Endothelial cell of umbilical vein (primary cell): Measurements from ENCODE around the gene HAGH. TPM values are rescaled to one million over a fixed set of nuclear protein-coding genes. Genes with fewer than 3 reads are reported as not detected.

Experiments used
- BruUV-seq: library from RNA; stranded (reverse); fragments of 400-500 nt; replicated peaks from 2 replicates; lab custom pipeline; 2021; lab: Mats Ljungman, UMichigan
- CTCF ChIA-PET: fragments of 300-600, 350-600 bp; sonication (Branson Sonifier 250); formaldehyde crosslinking; loops from one replicate; lab custom pipeline; 2021; ENCODE audit warnings: antibody characterized with exemption, inconsistent platforms; lab: Charles Lee
- POLR2A ChIA-PET: fragments of 300-600, 350-600 bp; sonication (Branson Sonifier 250); formaldehyde crosslinking; loops from one replicate; lab custom pipeline; 2021; ENCODE audit warnings: antibody characterized with exemption, inconsistent platforms; lab: Charles Lee
- DNase-seq: peaks from one replicate; pipeline ENCODE4 v3.0.0-alpha.2; 2011; ENCODE audit warnings: low read depth, low spot score
- FAIRE-seq: peaks from 2 replicates; lab custom pipeline; 2011; peaks lifted over from hg19 to GRCh38; lab: Jason Lieb, UNC
- H2AFZ ChIP-seq: 2 replicates; pipeline ENCODE4 v1.6.0; 2012; ENCODE audit warnings: low read depth, low read length, control low read depth, inconsistent platforms
- H3K27ac ChIP-seq: 2 replicates; pipeline ENCODE4 v1.5.1; 2011; ENCODE audit warnings: low read depth, mild to moderate bottlenecking, control low read depth, low read length, moderate library complexity; ENCODE audit not compliant: insufficient read depth
- H3K27me3 ChIP-seq, 2 experiments: 2 replicates each; pipeline versions ENCODE4 v1.6.0 to v1.6.1; 2011; ENCODE audit warnings: low read length in 2 of 2, mixed read lengths in 1 of 2; ENCODE audit not compliant: control insufficient read depth in 2 of 2, insufficient read depth in 2 of 2
- H3K36me3 ChIP-seq, 2 experiments: 2 replicates in 1 of 2; 3 replicates in 1 of 2; pipeline ENCODE4 v1.5.1; 2011; ENCODE audit warnings: low read length in 2 of 2, mild to moderate bottlenecking in 1 of 2, moderate library complexity in 1 of 2; ENCODE audit not compliant: control insufficient read depth in 2 of 2, insufficient read depth in 2 of 2; ENCODE audit errors: extremely low read depth in 1 of 2
- H3K4me1 ChIP-seq: 3 replicates; pipeline ENCODE4 v1.5.1; 2011; ENCODE audit warnings: mild to moderate bottlenecking, low read length; ENCODE audit not compliant: control insufficient read depth, insufficient read depth; ENCODE audit errors: extremely low read depth
- H3K4me2 ChIP-seq: 2 replicates; pipeline ENCODE4 v1.6.1; 2011; ENCODE audit warnings: low read length, control low read depth, mixed read lengths; ENCODE audit not compliant: insufficient read depth
- H3K4me3 ChIP-seq, 3 experiments: fragments of 200-600 bp in 1 of 3; sonication (generic), shearing (Covaris generic) in 1 of 3; replicated peaks in 1 of 3; 2 replicates each; pipeline ENCODE4 v1.5.1; 2011 to 2016; ENCODE audit warnings: control low read depth in 3 of 3, low read length in 3 of 3, mild to moderate bottlenecking in 2 of 3, inconsistent platforms in 1 of 3, low read depth in 1 of 3, moderate library complexity in 1 of 3; ENCODE audit not compliant: insufficient read depth in 1 of 3
- H3K79me2 ChIP-seq: 2 replicates; pipeline ENCODE4 v1.6.0; 2012; ENCODE audit warnings: low read length, inconsistent platforms; ENCODE audit not compliant: control insufficient read depth, insufficient read depth
- H3K9ac ChIP-seq: replicated peaks from 2 replicates; pipeline ENCODE3; 2011; ENCODE audit warnings: low read length, control low read depth; ENCODE audit not compliant: insufficient read depth; ENCODE audit errors: extremely low read depth
- H3K9me1 ChIP-seq: replicated peaks from 3 replicates; pipeline ENCODE4 v1.6.0; 2011; ENCODE audit warnings: mild to moderate bottlenecking, low read length; ENCODE audit not compliant: control insufficient read depth, insufficient read depth; ENCODE audit errors: extremely low read depth
- H3K9me3 ChIP-seq: replicated peaks from 2 replicates; pipeline ENCODE4 v1.5.1; 2012; ENCODE audit warnings: low read length, inconsistent platforms; ENCODE audit not compliant: control insufficient read depth, insufficient read depth
- H4K20me1 ChIP-seq: replicated peaks from 2 replicates; pipeline ENCODE3; 2011; ENCODE audit warnings: mild to moderate bottlenecking, low read length; ENCODE audit not compliant: control insufficient read depth, insufficient read depth; ENCODE audit errors: extremely low read depth
- EZH2 ChIP-seq: IDR thresholded peaks from 2 replicates; pipeline ENCODE4 v1.6.1; 2012; ENCODE audit warnings: borderline replicate concordance, low read depth, mild to moderate bottlenecking, moderate library complexity, low read length, inconsistent platforms; ENCODE audit not compliant: severe bottlenecking
- FOS ChIP-seq: IDR thresholded peaks from 2 replicates; pipeline ENCODE4 v1.6.1; 2011; ENCODE audit warnings: mild to moderate bottlenecking, low read length, moderate library complexity, borderline replicate concordance; ENCODE audit not compliant: insufficient read depth
- GATA2 ChIP-seq: IDR thresholded peaks from 2 replicates; pipeline ENCODE4 v1.7.0; 2011; ENCODE audit warnings: low read depth, mild to moderate bottlenecking, moderate library complexity, mixed read lengths, low read length; ENCODE audit not compliant: insufficient read length, insufficient read depth
- JUN ChIP-seq: IDR thresholded peaks from 2 replicates; pipeline ENCODE4 v1.6.1; 2011; ENCODE audit warnings: borderline replicate concordance, low read depth; ENCODE audit not compliant: insufficient read length, insufficient read depth
- MAX ChIP-seq: IDR thresholded peaks from 2 replicates; pipeline ENCODE4 v1.6.1; 2011; ENCODE audit not compliant: insufficient read depth, insufficient read length
- POLR2A ChIP-seq: IDR thresholded peaks from 2 replicates; pipeline ENCODE4 v1.6.1; 2012; ENCODE audit warnings: low read depth, mild to moderate bottlenecking, control low read depth, low read length
- POLR2AphosphoS5 ChIP-seq: IDR thresholded peaks from 2 replicates; pipeline ENCODE4 v1.6.1; 2012; ENCODE audit warnings: low read depth, mild to moderate bottlenecking, control low read depth, low read length, moderate library complexity; ENCODE audit not compliant: insufficient read depth
- dilution Hi-C: fragments of 300-500 bp; cut with MboI; formaldehyde crosslinking; loops from one replicate; pipeline ENCODE4 v1.15.0; 2019; ENCODE audit warnings: low sequenced_read_pairs; ENCODE audit not compliant: extremely low pct_ligation_motif_present
- intact Hi-C: fragments of 100-400 bp; cut with micrococcal nuclease; formaldehyde crosslinking; loops from one replicate; pipeline ENCODE4 v1.10.0; 2022
- polyA plus RNA-seq, 4 experiments: library from polyadenylated mRNA; depleted of rRNA in 3 of 4; stranded (reverse) in 3 of 4; unstranded in 1 of 4; fragments of >200 nt; gene quantifications; 2 replicates each; pipeline versions ENCODE4 v1.2.1 to v1.2.3, GENCODE V29; 2011 to 2012; ENCODE audit warnings: missing spikeins in 1 of 4
- total RNA-seq: library from RNA; stranded (reverse); gene quantifications from 2 replicates; pipeline ENCODE4 v1.2.3, GENCODE V29; 2021

The HAGH gene
- total and polyA plus RNA-seq, 2 donors (not counting 3 experiments of a cell fraction or from before 2014, with no cell fraction given) = 54.3 to 84.2 TPM

GRCh38 chr16:1787056-1787321 lies 39.6 kb downstream of the HAGH start:
- Histone ChIP-seq H3K27ac (no peak overlapping the region), H3K9ac (no peak overlapping the region), H3K4me3 (no peak overlapping the region), H3K27me3 (no peaks in the 10 kb centered on the region), H3K36me3 (peaks cover 0 to 23% of the 10 kb centered on the region in 2 experiments), H3K4me1 (peaks cover 5% of the 10 kb centered on the region), H4K20me1 (no peaks in the 10 kb centered on the region), H3K9me3 (no peaks in the 10 kb centered on the region), H3K79me2 (peaks cover 25% of the 10 kb centered on the region), H2AFZ (no peak overlapping the region), H3K4me2 (no peak overlapping the region), H3K9me1 (no peaks in the 10 kb centered on the region)
- ChIA-PET POLR2A (no interaction called here), CTCF (no interaction called here)
- no peak for TF ChIP-seq EZH2
- no peak for TF ChIP-seq POLR2A
- no peak for TF ChIP-seq FOS
- TF ChIP-seq JUN = no peak
- TF ChIP-seq MAX = no peak
- no peak for TF ChIP-seq POLR2AphosphoS5
- TF ChIP-seq GATA2 = no peak
- no TSS peak for BruUV-seq
- intact Hi-C loops (loop anchor here (10.0 kb wide), 1 partner anchor 482 kb away; the partner anchor contains the start of gene UBE2I), dilution Hi-C loops (no loop called here)
- DNase-seq (no peak), FAIRE-seq (no peak)
